Natural killer cell (primary cell): ENCODE results near the gene MIP. TPM values are rescaled to one million over a fixed set of nuclear protein-coding genes. Genes with fewer than 3 reads are reported as not detected.

Source experiments
- ATAC-seq, 3 donors: fragments of 150-1000 bp in 2 of 3; fragments of 200-7000 bp in 1 of 3; cut with Tn5 transposase; 1 replicate in 1 of 3; 2 replicates in 2 of 3; pipeline ENCODE4 v1.10.0; 2021; ENCODE audit warnings: mild to moderate bottlenecking in 2 of 3, moderate library complexity in 2 of 3
- DNase-seq, 2 donors: peaks; one replicate each; pipeline versions ENCODE4 v3.0.0 to v3.0.0-alpha.2; 2013 to 2021; ENCODE audit warnings: mixed read lengths in 1 of 2
- H3K27ac ChIP-seq: one replicate; pipeline ENCODE4 v1.5.1; 2013; ENCODE audit warnings: mild to moderate bottlenecking, low read length
- H3K27me3 ChIP-seq: one replicate; pipeline ENCODE4 v1.6.1; 2013; ENCODE audit warnings: low read length; ENCODE audit not compliant: control insufficient read depth, insufficient read depth
- H3K36me3 ChIP-seq: one replicate; pipeline ENCODE4 v1.6.1; 2013; ENCODE audit warnings: low read length; ENCODE audit not compliant: control insufficient read depth, insufficient read depth
- H3K4me1 ChIP-seq: one replicate; pipeline ENCODE4 v1.6.1; 2013; ENCODE audit warnings: low read length; ENCODE audit not compliant: control insufficient read depth, insufficient read depth
- H3K4me3 ChIP-seq: one replicate; pipeline ENCODE4 v1.5.1; 2013; ENCODE audit warnings: low read length
- H3K9me3 ChIP-seq: one replicate; pipeline ENCODE4 v1.6.1; 2013; ENCODE audit warnings: low read length; ENCODE audit not compliant: control insufficient read depth, insufficient read depth
- H3K27ac Mint-ChIP-seq, 2 donors: one replicate each; pipeline ENCODE4 v1.8.0; 2022; ENCODE audit warnings: mild to moderate bottlenecking in 2 of 2, mixed read lengths in 2 of 2, moderate library complexity in 1 of 2
- H3K27me3 Mint-ChIP-seq, 2 donors: one replicate each; pipeline ENCODE4 v1.8.0; 2022; ENCODE audit warnings: low read depth in 2 of 2, mixed read lengths in 2 of 2
- H3K36me3 Mint-ChIP-seq: one replicate; pipeline ENCODE4 v1.8.0; 2022; ENCODE audit warnings: mixed read lengths
- H3K4me1 Mint-ChIP-seq, 2 donors: one replicate each; pipeline ENCODE4 v1.8.0; 2022; ENCODE audit warnings: mixed read lengths in 2 of 2
- H3K4me3 Mint-ChIP-seq: one replicate; pipeline ENCODE4 v1.8.0; 2022; ENCODE audit warnings: mild to moderate bottlenecking, moderate library complexity, mixed read lengths
- H3K9me3 Mint-ChIP-seq, 2 donors: one replicate each; pipeline ENCODE4 v1.8.0; 2022; ENCODE audit warnings: mixed read lengths in 2 of 2
- WGBS: methylation state at CpG from one replicate; pipeline ENCODE4 v1.1.7; 2013; ENCODE audit warnings: missing lambda C conversion rate; ENCODE audit not compliant: insufficient coverage; 5-methylcytosine and 5-hydroxymethylcytosine counted together
- intact Hi-C: fragments of 100-400 bp; cut with micrococcal nuclease; formaldehyde crosslinking; loops from one replicate; pipeline ENCODE4 v1.14.2; 2022
- total RNA-seq, 4 donors: library from RNA; stranded (reverse); fragments of 120-200 nt in 1 of 4; gene quantifications; one replicate each; pipeline versions ENCODE4 v1.2.3 to v1.2.4, GENCODE V29; 2013 to 2022
- TF ChIP-seq, protein P1 (sequence below): fragments of 200-600 bp; IDR thresholded peaks from one replicate; pipeline ENCODE4 v1.8.0; 2022; ENCODE audit warnings: antibody characterized with exemption

The MIP gene
- total RNA-seq, 3 donors from 2014 or later (not counting 1 experiment from before 2014, with no cell fraction given) = not detected

GRCh38 chr12:56431288-56431687 is 23.2 kb downstream of the MIP start:
- no peak for ATAC-seq
- Histone ChIP-seq H3K4me1 (no peaks in the 10 kb centered on the region), H3K9me3 (no peaks in the 10 kb centered on the region), H3K27me3 (no peaks in the 10 kb centered on the region), H3K4me3 (no peak overlapping the region), H3K27ac (no peak overlapping the region), H3K36me3 (peaks cover 14% of the 10 kb centered on the region)
- Mint-ChIP-seq H3K27me3 (no peaks in the 10 kb centered on the region), H3K27ac (peak overlapping the region in 1 of 2 donors; percentile 44), H3K36me3 (peaks cover 14% of the 10 kb centered on the region), H3K9me3 (no peaks in the 10 kb centered on the region), H3K4me1 (no peaks in the 10 kb centered on the region), H3K4me3 (no peak overlapping the region)
- 97% methylated on average over 11 of the region's 11 CpGs for WGBS
- TF ChIP-seq, protein P1, sequence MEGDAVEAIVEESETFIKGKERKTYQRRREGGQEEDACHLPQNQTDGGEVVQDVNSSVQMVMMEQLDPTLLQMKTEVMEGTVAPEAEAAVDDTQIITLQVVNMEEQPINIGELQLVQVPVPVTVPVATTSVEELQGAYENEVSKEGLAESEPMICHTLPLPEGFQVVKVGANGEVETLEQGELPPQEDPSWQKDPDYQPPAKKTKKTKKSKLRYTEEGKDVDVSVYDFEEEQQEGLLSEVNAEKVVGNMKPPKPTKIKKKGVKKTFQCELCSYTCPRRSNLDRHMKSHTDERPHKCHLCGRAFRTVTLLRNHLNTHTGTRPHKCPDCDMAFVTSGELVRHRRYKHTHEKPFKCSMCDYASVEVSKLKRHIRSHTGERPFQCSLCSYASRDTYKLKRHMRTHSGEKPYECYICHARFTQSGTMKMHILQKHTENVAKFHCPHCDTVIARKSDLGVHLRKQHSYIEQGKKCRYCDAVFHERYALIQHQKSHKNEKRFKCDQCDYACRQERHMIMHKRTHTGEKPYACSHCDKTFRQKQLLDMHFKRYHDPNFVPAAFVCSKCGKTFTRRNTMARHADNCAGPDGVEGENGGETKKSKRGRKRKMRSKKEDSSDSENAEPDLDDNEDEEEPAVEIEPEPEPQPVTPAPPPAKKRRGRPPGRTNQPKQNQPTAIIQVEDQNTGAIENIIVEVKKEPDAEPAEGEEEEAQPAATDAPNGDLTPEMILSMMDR = no peak
- intact Hi-C loops = no loop called here
- DNase-seq = no peak

GRCh38 chr12:56425940-56426438 is 28.5 kb downstream of the MIP start:
- intact Hi-C loops = no loop called here
- peaks cover 14% of the 10 kb centered on the region for H3K36me3 Mint-ChIP-seq
- Histone ChIP-seq H3K4me1 (no peaks in the 10 kb centered on the region), H3K4me3 (no peak overlapping the region), H3K9me3 (no peaks in the 10 kb centered on the region), H3K27ac (no peak overlapping the region), H3K36me3 (peaks cover 12% of the 10 kb centered on the region), H3K27me3 (no peaks in the 10 kb centered on the region)
- H3K27me3 Mint-ChIP-seq = no peaks in the 10 kb centered on the region
- WGBS = 67% methylated on average over 3 of the region's 3 CpGs
- H3K27ac Mint-ChIP-seq = no peak overlapping the region
- no peaks in the 10 kb centered on the region for H3K9me3 Mint-ChIP-seq
- TF ChIP-seq, protein P1 = no peak
- no peak overlapping the region for H3K4me3 Mint-ChIP-seq
- DNase-seq (no peak), ATAC-seq (no peak)
- H3K4me1 Mint-ChIP-seq = no peaks in the 10 kb centered on the region

GRCh38 chr12:56425193-56425592 is 29.3 kb downstream of the MIP start:
- Histone ChIP-seq H3K9me3 (no peaks in the 10 kb centered on the region), H3K36me3 (peaks cover 16% of the 10 kb centered on the region), H3K27me3 (no peaks in the 10 kb centered on the region), H3K4me1 (no peaks in the 10 kb centered on the region), H3K4me3 (no peak overlapping the region), H3K27ac (no peak overlapping the region)
- TF ChIP-seq, protein P1 = no peak
- ATAC-seq (no peak), DNase-seq (peak in 1 of 2 donors; percentile 28)
- Mint-ChIP-seq H3K27me3 (no peaks in the 10 kb centered on the region), H3K4me1 (no peaks in the 10 kb centered on the region), H3K36me3 (peaks cover 14% of the 10 kb centered on the region), H3K9me3 (no peaks in the 10 kb centered on the region), H3K27ac (no peak overlapping the region), H3K4me3 (no peak overlapping the region)
- intact Hi-C loops = no loop called here
- 20% methylated on average over 1 of the region's 1 CpG for WGBS

DNA sequence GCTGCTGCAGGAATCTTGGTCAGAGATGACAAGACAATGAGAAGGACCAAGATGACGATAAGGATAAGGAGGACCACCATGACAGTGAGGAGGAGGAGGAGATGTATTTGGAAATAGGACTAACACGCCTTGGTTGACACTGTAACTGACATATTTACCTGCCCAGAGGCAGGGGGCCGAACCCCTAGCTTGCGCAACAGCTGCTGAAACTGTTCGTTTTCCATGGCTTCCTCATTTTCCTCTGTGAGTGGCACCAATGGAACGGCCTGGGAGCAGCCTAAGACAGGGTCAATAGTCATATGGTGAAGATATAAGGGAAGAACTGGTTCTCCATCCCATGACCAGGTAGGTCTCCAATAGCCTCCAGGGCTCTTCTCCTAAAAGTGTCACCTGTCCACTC is 34.0 kb downstream of the MIP start:
- H3K27me3 ChIP-seq = no peaks in the 10 kb centered on the region
- DNase-seq = no peak
- no peak overlapping the region for H3K4me3 Mint-ChIP-seq
- ATAC-seq = no peak
- H3K27ac ChIP-seq = no peak overlapping the region
- intact Hi-C loops = no loop called here
- no peaks in the 10 kb centered on the region for H3K27me3 Mint-ChIP-seq
- WGBS = 93% methylated on average over 6 of the region's 6 CpGs
- H3K4me1 Mint-ChIP-seq = no peaks in the 10 kb centered on the region
- H3K4me1 ChIP-seq = no peaks in the 10 kb centered on the region
- H3K36me3 Mint-ChIP-seq = peaks cover 14% of the 10 kb centered on the region
- no peaks in the 10 kb centered on the region for H3K9me3 ChIP-seq
- H3K36me3 ChIP-seq = peaks cover 14% of the 10 kb centered on the region
- H3K4me3 ChIP-seq = no peak overlapping the region
- TF ChIP-seq, protein P1 = no peak
- H3K27ac Mint-ChIP-seq = no peak overlapping the region
- no peaks in the 10 kb centered on the region for H3K9me3 Mint-ChIP-seq
